ENCODE measurements around the gene ALDH3A1. TPM values are rescaled to one million over a fixed set of nuclear protein-coding genes. Genes with fewer than 3 reads are reported as not detected.

Gene ALDH3A1
- total and polyA plus RNA-seq, 9 of the 15 experiments (the other 6 are each of a cell fraction or from before 2014, with no cell fraction given), result not detected

GRCh38 chr17:19716108-19717030 lies 31.7 kb downstream of the ALDH3A1 start, which contains the start of gene SLC47A2:
SLC47A2 (minus strand) TSS chr17:19716584; CDS start chr17:19716555, 29 bp downstream.
- Histone ChIP-seq H3K9me3 (replicated peaks; ENCODE audit: control insufficient read depth, insufficient read depth, low read depth, low read length) (no peaks in the 10 kb centered on the region), H3K4me3 (no peak within 1 kb of the TSS), H3K36me3 (ENCODE audit: control insufficient read depth, insufficient read depth, low read length) (no peaks in the 10 kb centered on the region), H3K27ac (ENCODE audit: extremely low read depth, low read depth, low read length) (no peak within 1 kb of the TSS), H4K20me1 (replicated peaks; ENCODE audit: control insufficient read depth, insufficient read depth, low read length) (no peaks in the 10 kb centered on the region), H3K79me2 (ENCODE audit: control insufficient read depth, insufficient read depth, low read length) (no peaks in the 10 kb centered on the region), H3K4me1 (replicated peaks in 1 of 2; ENCODE audit: control insufficient read depth in 2 of 2, insufficient read depth in 2 of 2, low read length in 2 of 2) (peaks cover 0 to 6% of the 10 kb centered on the region in 2 experiments; a peak in 2 of 5 replicates), H3K9ac (ENCODE audit: insufficient read depth in 1 of 2, low read depth in 2 of 2, low read length in 2 of 2) (no peak within 1 kb of the TSS), H3K9me1 (ENCODE audit: control insufficient read depth, insufficient read depth, low read length) (no peaks in the 10 kb centered on the region), H3K4me2 (ENCODE audit: insufficient read depth, low read length) (no peak within 1 kb of the TSS), H2AFZ (ENCODE audit: low read depth, low read length) (no peak within 1 kb of the TSS), H3K27me3 (ENCODE audit: control insufficient read depth in 2 of 2, insufficient read depth in 2 of 2, low read length in 2 of 2) (peaks cover 0 to 51% of the 10 kb centered on the region in 2 experiments; a peak in 2 of 5 replicates)
- ChIA-PET POLR2A (no interaction called here), CTCF (ENCODE audit: low intra/inter-chr PET ratio) (no interaction called here)
- intact Hi-C loops (cut with micrococcal nuclease) (no loop called here), in situ Hi-C loops (cut with MboI) (no loop called here)
- DNase-seq (ENCODE audit: extremely low read depth in 1 of 4, low spot score in 3 of 4) (no peak), ATAC-seq (no peak), FAIRE-seq (no peak)
- WGBS (ENCODE audit: insufficient coverage, low coverage, missing lambda C conversion rate), result no CpG with 5 or more reads among the region's 13 CpGs
- no TSS peak for BruUV-seq (replicated peaks)
- TF ChIP-seq STAG1 (CRISPR knock-in tag; IDR thresholded peaks at IDR 0.05; ENCODE audit: borderline replicate concordance), result no peak

GRCh38 chr17:19714542-19715411 lies 33.3 kb downstream of the ALDH3A1 start:
- WGBS (ENCODE audit: insufficient coverage, low coverage, missing lambda C conversion rate), result 2% methylated on average over 21 of the region's 27 CpGs
- CTCF ChIA-PET (ENCODE audit: low intra/inter-chr PET ratio), result no interaction called here
- Histone ChIP-seq H2AFZ (ENCODE audit: low read depth, low read length) (no peak overlapping the region), H3K4me1 (replicated peaks in 1 of 2; ENCODE audit: control insufficient read depth in 2 of 2, insufficient read depth in 2 of 2, low read length in 2 of 2) (peaks cover 0 to 6% of the 10 kb centered on the region in 2 experiments; a peak in 2 of 5 replicates), H3K4me3 (no peak overlapping the region), H3K4me2 (ENCODE audit: insufficient read depth, low read length) (no peak overlapping the region), H3K79me2 (ENCODE audit: control insufficient read depth, insufficient read depth, low read length) (no peaks in the 10 kb centered on the region), H3K36me3 (ENCODE audit: control insufficient read depth, insufficient read depth, low read length) (no peaks in the 10 kb centered on the region), H3K27me3 (ENCODE audit: control insufficient read depth in 2 of 2, insufficient read depth in 2 of 2, low read length in 2 of 2) (peaks cover 0 to 46% of the 10 kb centered on the region in 2 experiments; a peak in 2 of 5 replicates), H3K9ac (ENCODE audit: insufficient read depth in 1 of 2, low read depth in 2 of 2, low read length in 2 of 2) (no peak overlapping the region), H3K9me1 (ENCODE audit: control insufficient read depth, insufficient read depth, low read length) (no peaks in the 10 kb centered on the region), H3K9me3 (replicated peaks; ENCODE audit: control insufficient read depth, insufficient read depth, low read depth, low read length) (no peaks in the 10 kb centered on the region), H4K20me1 (replicated peaks; ENCODE audit: control insufficient read depth, insufficient read depth, low read length) (no peaks in the 10 kb centered on the region), H3K27ac (ENCODE audit: extremely low read depth, low read depth, low read length) (no peak overlapping the region)
- no peak for ATAC-seq
- FAIRE-seq, result no peak
- in situ Hi-C loops (cut with MboI), result no loop called here
- intact Hi-C loops (cut with micrococcal nuclease), result no loop called here
- POLR2A ChIA-PET, result interaction anchor here (0.6 kb wide), 1 partner anchor 19 kb away, joined by 4 read pairs; no protein-coding TSS in a partner anchor
- BruUV-seq (replicated peaks), result no TSS peak
- no peak for DNase-seq (ENCODE audit: extremely low read depth in 1 of 4, low spot score in 3 of 4)
- TF ChIP-seq ZNF41 (CRISPR knock-in tag; conservative IDR thresholded peaks at IDR 0.05) (no peak), GABPB1 (CRISPR knock-in tag; IDR thresholded peaks at IDR 0.05) (no peak), MXI1 (IDR thresholded peaks at IDR 0.05; ENCODE audit: low read depth, low read length) (no peak), SMARCE1 (IDR thresholded peaks at IDR 0.05) (no peak), ZNF197 (CRISPR knock-in tag; IDR thresholded peaks at IDR 0.05; ENCODE audit: low read depth) (no peak), CHAMP1 (IDR thresholded peaks at IDR 0.05) (no peak), POLR3A (IDR thresholded peaks at IDR 0.05; ENCODE audit: borderline replicate concordance, extremely low read depth, insufficient read depth, insufficient read length) (no peak), RFX5 (IDR thresholded peaks at IDR 0.05; ENCODE audit: low read depth, low read length) (no peak), RBM25 (IDR thresholded peaks at IDR 0.05; ENCODE audit: low read depth, low read length, severe bottlenecking) (no peak)

Measured in K562 (cell line).